Stimulated activated effector memory CD8-positive, alpha-beta T cell treated with anti-CD3 and anti-CD28 coated beads, Interleukin-12 subunit alpha, Interleukin-12 subunit beta, amount 100 ng/mL, for 72 hours (primary cell): ENCODE data around the gene ISCA2.

Experiments
- ATAC-seq: fragments of 150-1000 bp; cut with Tn5 transposase; 2 replicates; pipeline ENCODE4 v1.10.0; 2021
- DNase-seq, 2 donors: peaks; one replicate each; pipeline ENCODE4 v3.0.0; 2021 to 2022; ENCODE audit warnings: low spot score in 2 of 2
- H3K27ac Mint-ChIP-seq: one replicate; pipeline ENCODE4 v1.8.0; 2022; ENCODE audit warnings: mild to moderate bottlenecking, mixed read lengths
- H3K36me3 Mint-ChIP-seq: one replicate; pipeline ENCODE4 v1.8.0; 2022; ENCODE audit warnings: mild to moderate bottlenecking, mixed read lengths
- H3K4me1 Mint-ChIP-seq: one replicate; pipeline ENCODE4 v1.8.0; 2022; ENCODE audit warnings: mixed read lengths
- H3K4me3 Mint-ChIP-seq: one replicate; pipeline ENCODE4 v1.8.0; 2022; ENCODE audit warnings: mild to moderate bottlenecking, mixed read lengths
- H3K9me3 Mint-ChIP-seq: one replicate; pipeline ENCODE4 v1.8.0; 2022; ENCODE audit warnings: mixed read lengths

ISCA2 gene

DNA sequence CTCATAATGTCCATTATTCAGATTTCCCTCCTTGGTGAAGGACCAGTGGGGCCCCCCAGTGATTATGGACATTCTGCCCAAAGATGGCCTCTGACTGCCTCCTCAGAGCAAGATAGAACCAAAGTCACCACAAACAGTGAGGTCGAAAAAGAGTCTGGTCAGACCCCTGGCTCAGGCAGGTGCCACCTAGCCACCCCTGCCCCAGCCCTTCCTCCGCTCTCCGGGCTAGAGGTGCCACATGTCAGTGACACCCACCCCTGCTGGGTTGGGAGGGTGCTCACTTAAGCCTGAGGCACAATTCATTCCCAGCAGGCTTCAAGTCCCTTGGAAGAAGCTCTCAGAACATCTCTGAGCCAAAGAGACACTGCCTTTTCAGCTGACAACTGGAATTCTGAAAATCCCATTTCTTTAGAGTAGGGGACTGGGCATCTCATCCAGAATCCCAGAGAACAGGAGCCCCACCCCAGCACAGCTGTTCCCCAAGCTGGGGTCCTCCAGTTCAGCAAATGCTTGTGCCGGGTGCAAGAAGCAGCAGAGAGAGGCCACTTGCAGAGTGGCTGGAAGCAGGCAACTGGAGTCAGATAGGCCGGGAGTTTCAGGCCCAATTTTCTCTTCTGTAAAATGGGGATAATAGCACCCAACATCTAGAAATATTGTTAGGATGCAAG is 50.3 kb downstream of the ISCA2 start:
- no peaks in the 10 kb centered on the region for H3K9me3 Mint-ChIP-seq
- H3K4me1 Mint-ChIP-seq, result no peaks in the 10 kb centered on the region
- DNase-seq, result no peak
- no peak overlapping the region for H3K27ac Mint-ChIP-seq
- ATAC-seq, result no peak
- no peak overlapping the region for H3K4me3 Mint-ChIP-seq
- H3K36me3 Mint-ChIP-seq, result no peaks in the 10 kb centered on the region

DNA sequence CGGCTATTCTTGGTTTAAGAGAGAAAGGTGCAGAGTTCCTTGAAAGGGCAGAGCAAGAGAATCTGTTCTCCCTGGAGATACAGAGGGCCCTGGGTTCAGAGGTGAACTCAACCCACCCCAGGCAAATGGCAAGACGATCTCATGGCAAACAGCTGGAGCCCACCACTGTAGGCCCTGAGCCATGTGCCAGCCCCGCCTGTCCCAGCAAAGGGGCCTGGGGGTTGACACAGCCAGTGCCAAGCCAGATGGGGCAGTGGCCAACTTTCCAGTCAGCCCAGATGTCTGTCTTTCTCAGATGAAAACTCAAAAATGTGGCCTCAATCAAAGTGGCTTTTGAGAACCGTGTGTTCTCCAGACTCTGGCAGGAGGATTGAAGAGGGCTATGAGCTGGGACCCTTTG is 51.8 kb downstream of the ISCA2 start:
- Mint-ChIP-seq H3K36me3 (no peaks in the 10 kb centered on the region), H3K27ac (no peak overlapping the region), H3K4me1 (no peaks in the 10 kb centered on the region), H3K9me3 (no peaks in the 10 kb centered on the region), H3K4me3 (no peak overlapping the region)
- ATAC-seq (no peak), DNase-seq (no peak)

DNA sequence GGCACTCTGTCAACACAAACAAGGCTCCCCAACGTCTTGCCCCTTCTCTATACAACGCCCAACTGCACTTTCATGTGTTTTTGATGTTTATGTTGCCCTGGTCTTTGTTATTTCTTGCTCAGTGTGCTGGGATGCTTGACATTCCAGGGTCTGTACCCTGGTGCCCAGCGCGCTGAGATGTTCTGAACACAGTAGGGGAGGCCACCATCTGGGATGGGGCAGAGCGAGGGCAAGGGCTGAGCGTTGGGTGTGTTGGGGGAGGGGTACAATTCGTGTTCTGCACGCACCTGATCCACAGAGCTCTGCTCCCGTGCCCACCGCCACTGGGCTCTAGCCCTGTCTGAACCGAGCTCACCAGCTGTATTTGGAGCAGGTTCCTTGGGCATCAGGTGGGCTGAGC is 52.9 kb downstream of the ISCA2 start:
- no peak for ATAC-seq
- Mint-ChIP-seq H3K27ac (no peak overlapping the region), H3K4me3 (no peak overlapping the region)

More for the DNA sequence above, 52.9 kb downstream of the ISCA2 start:
- no peak for DNase-seq
- Mint-ChIP-seq H3K4me1 (no peaks in the 10 kb centered on the region), H3K36me3 (no peaks in the 10 kb centered on the region), H3K9me3 (no peaks in the 10 kb centered on the region)
